NT2/D1 (cell line): ENCODE measurements around the gene KIF26A.

Experiments used
- YY1 ChIP-seq: IDR thresholded peaks from 2 replicates; pipeline ENCODE4 v1.6.1; 2011; ENCODE audit not compliant: insufficient read length, insufficient read depth
- ZNF274 ChIP-seq: IDR thresholded peaks from 2 replicates; pipeline ENCODE4 v1.6.1; 2011; ENCODE audit warnings: mild to moderate bottlenecking, low read depth, low read length

DNA sequence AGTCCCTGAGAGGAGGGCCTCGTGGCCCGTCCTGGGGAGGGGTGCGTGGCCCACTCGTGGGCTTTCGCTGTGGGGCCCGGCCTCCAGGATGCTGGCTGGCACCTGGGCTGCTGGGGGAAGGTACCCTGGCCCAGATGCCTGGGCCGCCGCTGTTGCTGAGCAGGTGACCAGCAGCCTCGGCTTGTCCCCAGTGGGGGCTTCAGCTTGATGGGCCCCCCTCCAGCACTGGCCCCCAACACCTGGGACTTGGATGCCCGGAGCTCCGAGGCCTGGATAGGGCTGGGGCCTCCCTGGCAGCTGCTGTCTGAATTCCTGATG lies 10.8 kb downstream of the KIF26A start:
- TF ChIP-seq ZNF274 (no peak), YY1 (no peak)
